HepG2 (cell line): ENCODE results near the gene CYP27B1. TPM values are rescaled to one million over a fixed set of nuclear protein-coding genes. Genes with fewer than 3 reads are reported as not detected.

ENCODE experiments used
- ATAC-seq: fragments of 200-7000 bp; cut with Tn5 transposase; 3 replicates; pipeline ENCODE4 v1.9.1; 2020; ENCODE audit warnings: mild to moderate bottlenecking, moderate library complexity
- BruUV-seq: library from RNA; stranded (reverse); fragments of 400-500 nt; replicated peaks from 2 replicates; lab custom pipeline; 2021; lab: Mats Ljungman, UMichigan
- CTCF ChIA-PET: fragments of 300-600 bp; formaldehyde crosslinking; extraction: SDS; loops from one replicate; lab custom pipeline; 2021; ENCODE audit warnings: low total read pairs, inconsistent platforms, low intra/inter-chr PET ratio; lab: Yijun Ruan, JAX
- POLR2A ChIA-PET: fragments of 350-600 bp; sonication (Branson Sonifier 250); formaldehyde crosslinking; loops from one replicate; lab custom pipeline; 2020; ENCODE audit warnings: antibody characterized with exemption, inconsistent platforms; lab: Yijun Ruan, JAX
- DNase-seq: peaks from one replicate; pipeline ENCODE4 v3.0.0-alpha.2; 2015; ENCODE audit warnings: low spot score
- FAIRE-seq: peaks from 3 replicates; lab custom pipeline; 2011; peaks lifted over from hg19 to GRCh38; lab: Jason Lieb, UNC
- H2AFZ ChIP-seq: one replicate; pipeline ENCODE4 v1.6.1; 2011; ENCODE audit warnings: low read length, inconsistent platforms
- H3K27ac ChIP-seq: fragments of 300-600 bp; 3 replicates; pipeline ENCODE4 v1.8.0; 2011; ENCODE audit warnings: mixed run types, mild to moderate bottlenecking, mixed read lengths, low read length, inconsistent platforms; ENCODE audit not compliant: insufficient read depth; ENCODE audit errors: extremely low read length
- H3K27me3 ChIP-seq, 2 experiments: fragments of 200-600 bp in 1 of 2; 2 replicates in 1 of 2; 3 replicates in 1 of 2; pipeline versions ENCODE4 v1.6.0 to v1.8.0; 2011; ENCODE audit warnings: low read length in 2 of 2, mild to moderate bottlenecking in 2 of 2, moderate library complexity in 2 of 2, inconsistent platforms in 1 of 2; ENCODE audit not compliant: insufficient read depth in 2 of 2, control insufficient read depth in 1 of 2
- H3K36me3 ChIP-seq, 2 experiments: fragments of 200-600 bp in 1 of 2; replicated peaks in 1 of 2; 2 replicates in 1 of 2; 3 replicates in 1 of 2; pipeline versions ENCODE4 v1.5.1 to v1.8.0; 2011; ENCODE audit warnings: low read length in 2 of 2, inconsistent platforms in 1 of 2; ENCODE audit not compliant: insufficient read depth in 2 of 2, control insufficient read depth in 1 of 2
- H3K4me1 ChIP-seq: 2 replicates; pipeline ENCODE4 v1.5.1; 2012; ENCODE audit warnings: low read length, inconsistent platforms; ENCODE audit not compliant: insufficient read depth
- H3K4me2 ChIP-seq: 2 replicates; pipeline ENCODE4 v1.6.0; 2011; ENCODE audit warnings: low read depth, low read length, inconsistent platforms
- H3K4me3 ChIP-seq, 3 experiments: fragments of 200-600 bp in 1 of 3; sonication (generic), shearing (Covaris generic) in 1 of 3; replicated peaks in 1 of 3; 2 replicates each; pipeline ENCODE4 v1.5.1; 2011 to 2016; ENCODE audit warnings: low read length in 3 of 3, inconsistent platforms in 2 of 3, low read depth in 2 of 3, mild to moderate bottlenecking in 2 of 3, control low read depth in 1 of 3, mixed read lengths in 1 of 3; ENCODE audit not compliant: insufficient read depth in 1 of 3
- H3K79me2 ChIP-seq: one replicate; pipeline ENCODE4 v1.6.1; 2011; ENCODE audit warnings: low read length, inconsistent platforms; ENCODE audit not compliant: insufficient read depth
- H3K9ac ChIP-seq: 2 replicates; pipeline ENCODE4 v1.6.0; 2011; ENCODE audit warnings: mild to moderate bottlenecking, low read depth, low read length, inconsistent platforms; ENCODE audit not compliant: insufficient read depth
- H3K9me3 ChIP-seq: 2 replicates; pipeline ENCODE4 v1.5.1; 2012; ENCODE audit warnings: mild to moderate bottlenecking, low read length
- H4K20me1 ChIP-seq: 2 replicates; pipeline ENCODE4 v1.6.0; 2011; ENCODE audit warnings: inconsistent platforms, mild to moderate bottlenecking, low read length, moderate library complexity; ENCODE audit not compliant: insufficient read depth
- JUNB ChIP-seq: sonication (generic); formaldehyde crosslinking; IDR thresholded peaks from 2 replicates; pipeline ENCODE4 v1.8.0; 2022; ENCODE audit warnings: missing genetic modification reagents, mild to moderate bottlenecking, borderline replicate concordance
- MTA3 ChIP-seq: sonication (generic); formaldehyde crosslinking; IDR thresholded peaks from 2 replicates; pipeline ENCODE4 v1.4.0; 2020; ENCODE audit warnings: missing genetic modification reagents
- PHF21A ChIP-seq: sonication (generic); formaldehyde crosslinking; IDR thresholded peaks from 2 replicates; pipeline ENCODE4 v1.5.0; 2020; ENCODE audit warnings: mild to moderate bottlenecking, missing genetic modification reagents
- PRPF4 ChIP-seq: fragments of 200-400 bp; formaldehyde crosslinking; IDR thresholded peaks from 2 replicates; pipeline ENCODE4 v1.6.1; 2016; ENCODE audit warnings: low read length, low read depth; ENCODE audit not compliant: poor library complexity, severe bottlenecking
- SAFB2 ChIP-seq: sonication (generic); formaldehyde crosslinking; IDR thresholded peaks from 2 replicates; pipeline ENCODE4 v1.5.1; 2020; ENCODE audit warnings: missing genetic modification reagents, low read depth, mild to moderate bottlenecking, borderline replicate concordance
- SRF ChIP-seq: IDR thresholded peaks from 2 replicates; pipeline ENCODE4 v1.6.1; 2011; ENCODE audit warnings: mild to moderate bottlenecking, low read depth, low read length, moderate library complexity
- TFAP4 ChIP-seq: sonication (generic); IDR thresholded peaks from 2 replicates; pipeline ENCODE4 v1.6.1; 2016; ENCODE audit warnings: low read depth, borderline replicate concordance
- ZBTB20 ChIP-seq: sonication (generic); formaldehyde crosslinking; IDR thresholded peaks from 2 replicates; pipeline ENCODE4 v1.8.1; 2023; ENCODE audit warnings: missing genetic modification reagents, low read depth, mild to moderate bottlenecking, borderline replicate concordance
- ZFP82 ChIP-seq: sonication (generic); formaldehyde crosslinking; IDR thresholded peaks from 2 replicates; pipeline ENCODE4 v1.5.1; 2020; ENCODE audit warnings: mild to moderate bottlenecking, missing genetic modification reagents, borderline replicate concordance
- ZFX ChIP-seq: sonication (generic); formaldehyde crosslinking; IDR thresholded peaks from 2 replicates; pipeline ENCODE4 v1.4.0; 2020; ENCODE audit warnings: mild to moderate bottlenecking, low read depth, missing genetic modification reagents, moderate library complexity
- ZHX1 ChIP-seq: sonication (generic); formaldehyde crosslinking; IDR thresholded peaks from 2 replicates; pipeline ENCODE4 v1.8.1; 2022; ENCODE audit warnings: low read depth, mild to moderate bottlenecking, missing genetic modification reagents
- ZNF609 ChIP-seq: sonication (generic); formaldehyde crosslinking; IDR thresholded peaks from 2 replicates; pipeline ENCODE4 v1.4.0; 2020; ENCODE audit warnings: mild to moderate bottlenecking, missing genetic modification reagents, borderline replicate concordance
- WGBS: methylation state at CpG from one replicate; pipeline ENCODE4 v1.1.6; 2017; ENCODE audit warnings: low lambda C conversion rate; 5-methylcytosine and 5-hydroxymethylcytosine counted together
- in situ Hi-C: cut with HindIII; loops from 2 replicates; pipeline ENCODE4 v1.10.0; 2017; ENCODE audit warnings: low pct_unique_long_range_greater_than_20kb; ENCODE audit not compliant: extremely low pct_ligation_motif_present
- intact Hi-C: fragments of 100-400 bp; cut with micrococcal nuclease; formaldehyde crosslinking; loops from one replicate; pipeline ENCODE4 v1.10.0; 2022; ENCODE audit not compliant: unreplicated experiment
- polyA plus RNA-seq, 8 experiments: library from polyadenylated mRNA; depleted of rRNA in 3 of 8; stranded (reverse) in 7 of 8; unstranded in 1 of 8; fragments of >200 nt; fragmentation: Illumina TruSeq in 4 of 8; extraction: Trizol in 4 of 8; gene quantifications; 2 replicates each; pipeline versions ENCODE4 v1.2.1 to v1.2.3, GENCODE V29; 2011 to 2016; ENCODE audit warnings: low read depth in 4 of 8, missing spikeins in 1 of 8, mixed read lengths in 1 of 8; ENCODE audit not compliant: insufficient read depth in 1 of 8
- total RNA-seq, 5 experiments: library from RNA; depleted of rRNA; stranded (reverse); fragments of >200 nt; fragmentation: Illumina TruSeq; extraction: Trizol; gene quantifications; 2 replicates each; pipeline ENCODE4 v1.2.3, GENCODE V29; 2016; ENCODE audit warnings: low read depth in 1 of 5
- TF ChIP-seq, protein P1 (sequence below): IDR thresholded peaks from 2 replicates; pipeline ENCODE4 v1.6.1; 2016; ENCODE audit warnings: low read depth

CYP27B1 gene
- total and polyA plus RNA-seq, 2 of the 13 experiments (the other 11 are each of a cell fraction or from before 2014, with no cell fraction given), result 2.3 to 3.0 TPM

DNA sequence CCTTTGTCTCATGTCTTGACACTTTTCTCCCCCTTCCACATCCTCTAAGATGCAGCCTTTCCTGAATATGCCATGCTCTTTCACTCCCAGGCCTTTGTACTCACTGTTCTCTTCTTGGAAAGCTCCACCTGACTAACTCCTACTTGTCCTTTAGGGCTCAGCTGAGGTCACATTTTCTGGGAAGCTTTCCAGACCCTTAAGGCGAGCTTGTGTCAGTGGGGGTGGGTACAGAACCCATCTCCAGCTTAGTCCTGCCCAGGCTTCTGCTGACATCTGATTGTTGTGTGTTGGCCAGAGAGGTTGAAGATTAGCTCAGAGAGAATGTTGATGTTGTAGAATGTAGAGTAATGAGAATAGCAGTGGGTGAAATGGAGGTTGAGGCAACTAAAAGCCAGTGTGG, 12.9 kb upstream of the CYP27B1 start (continued):
- TF ChIP-seq TFAP4 (no peak), PHF21A (no peak), MTA3 (CRISPR knock-in tag) (no peak), PRPF4 (no peak), ZFP82 (CRISPR knock-in tag) (no peak), JUNB (CRISPR knock-in tag) (no peak)

DNA sequence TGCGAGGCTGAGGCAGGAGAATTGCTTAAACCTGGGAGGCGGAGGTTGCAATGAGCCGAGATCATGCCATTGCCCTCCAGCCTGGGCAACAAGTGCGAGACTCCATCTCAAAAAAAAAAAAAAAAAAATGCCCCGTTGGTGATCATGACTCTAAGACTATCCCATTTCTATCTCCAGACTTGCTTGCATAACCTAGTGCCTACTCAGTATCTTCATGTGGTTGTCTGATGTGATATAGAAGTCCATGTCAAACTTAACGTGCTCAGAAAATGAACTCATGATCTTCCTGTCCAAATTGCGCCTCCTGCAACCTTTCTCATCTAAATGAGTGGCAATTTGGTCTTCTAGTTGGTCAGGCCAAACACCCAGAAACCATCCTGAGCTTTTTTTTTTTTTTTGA, 11.0 kb upstream of the CYP27B1 start:
- no peak overlapping the region for H2AFZ ChIP-seq
- FAIRE-seq, result no peak
- H3K79me2 ChIP-seq, result peaks cover 5% of the 10 kb centered on the region
- H3K9me3 ChIP-seq, result no peaks in the 10 kb centered on the region
- H3K36me3 ChIP-seq, result peaks cover 4 to 7% of the 10 kb centered on the region in 2 experiments; a peak in 4 of 5 replicates
- 96% methylated on average over 7 of the region's 7 CpGs for WGBS
- no TSS peak for BruUV-seq
- H3K27ac ChIP-seq, result no peak overlapping the region
- no peak for ATAC-seq
- no peak overlapping the region for H3K4me2 ChIP-seq
- CTCF ChIA-PET, result no interaction called here
- no peaks in the 10 kb centered on the region; a peak in 1 of 5 replicates for H3K27me3 ChIP-seq
- H3K4me3 ChIP-seq, result no peak overlapping the region
- intact Hi-C loops (no loop called here), in situ Hi-C loops (no loop called here)
- POLR2A ChIA-PET, result no interaction called here
- no peaks in the 10 kb centered on the region for H4K20me1 ChIP-seq
- H3K9ac ChIP-seq, result no peak overlapping the region
- peaks cover 19% of the 10 kb centered on the region for H3K4me1 ChIP-seq
- DNase-seq, result no peak
- TF ChIP-seq SAFB2, result no peak
- TF ChIP-seq, protein P1, sequence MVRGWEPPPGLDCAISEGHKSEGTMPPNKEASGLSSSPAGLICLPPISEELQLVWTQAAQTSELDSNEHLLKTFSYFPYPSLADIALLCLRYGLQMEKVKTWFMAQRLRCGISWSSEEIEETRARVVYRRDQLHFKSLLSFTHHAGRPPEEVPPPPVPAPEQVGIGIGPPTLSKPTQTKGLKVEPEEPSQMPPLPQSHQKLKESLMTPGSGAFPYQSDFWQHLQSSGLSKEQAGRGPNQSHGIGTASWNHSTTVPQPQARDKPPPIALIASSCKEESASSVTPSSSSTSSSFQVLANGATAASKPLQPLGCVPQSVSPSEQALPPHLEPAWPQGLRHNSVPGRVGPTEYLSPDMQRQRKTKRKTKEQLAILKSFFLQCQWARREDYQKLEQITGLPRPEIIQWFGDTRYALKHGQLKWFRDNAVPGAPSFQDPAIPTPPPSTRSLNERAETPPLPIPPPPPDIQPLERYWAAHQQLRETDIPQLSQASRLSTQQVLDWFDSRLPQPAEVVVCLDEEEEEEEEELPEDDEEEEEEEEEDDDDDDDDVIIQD (CRISPR knock-in tag), result no peak
- TF ChIP-seq ZFX, result no peak
- no peak for TF ChIP-seq ZHX1 (CRISPR knock-in tag)
- no peak for TF ChIP-seq SRF
- no peak for TF ChIP-seq ZNF609 (CRISPR knock-in tag)
- TF ChIP-seq ZBTB20 (CRISPR knock-in tag), result no peak
